ENCODE results near the gene FBN1.

The FBN1 gene

GRCh38 chr15:48365575-48365974 is 279.9 kb downstream of the FBN1 start:
- no peak for DNase-seq (ENCODE audit: low spot score)
- no peak for TF ChIP-seq CTCF (IDR thresholded peaks at IDR 0.05; ENCODE audit: extremely low read depth, missing control alignments)

- no peak for DNase-seq (ENCODE audit: low spot score)
- no peak for TF ChIP-seq CTCF (IDR thresholded peaks at IDR 0.05; ENCODE audit: extremely low read depth, missing control alignments)
These were observed 282.0 kb downstream of the FBN1 start for GRCh38 chr15:48363474-48363873.

DNA sequence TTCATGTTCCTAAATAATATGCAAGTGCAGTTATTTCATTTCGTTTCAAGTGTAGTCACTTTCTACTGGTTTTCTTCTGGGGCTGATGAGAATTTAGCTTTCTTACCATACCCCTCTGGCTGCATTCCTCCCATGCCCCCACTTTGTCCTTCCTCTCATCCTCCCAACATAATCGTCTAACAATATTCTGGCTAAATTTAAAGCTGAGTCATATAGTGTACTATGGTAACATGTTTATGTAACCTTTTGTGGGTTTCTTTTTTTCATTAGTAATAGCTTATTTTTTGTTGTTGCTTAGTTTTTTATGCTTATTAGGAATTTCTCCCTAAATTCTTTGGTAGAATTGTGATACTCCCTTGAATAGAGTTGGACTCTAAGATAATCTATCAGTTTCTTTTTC is 283.8 kb downstream of the FBN1 start:
- no peak for DNase-seq (ENCODE audit: low spot score)
- no peak for TF ChIP-seq CTCF (IDR thresholded peaks at IDR 0.05; ENCODE audit: extremely low read depth, missing control alignments)

DNA sequence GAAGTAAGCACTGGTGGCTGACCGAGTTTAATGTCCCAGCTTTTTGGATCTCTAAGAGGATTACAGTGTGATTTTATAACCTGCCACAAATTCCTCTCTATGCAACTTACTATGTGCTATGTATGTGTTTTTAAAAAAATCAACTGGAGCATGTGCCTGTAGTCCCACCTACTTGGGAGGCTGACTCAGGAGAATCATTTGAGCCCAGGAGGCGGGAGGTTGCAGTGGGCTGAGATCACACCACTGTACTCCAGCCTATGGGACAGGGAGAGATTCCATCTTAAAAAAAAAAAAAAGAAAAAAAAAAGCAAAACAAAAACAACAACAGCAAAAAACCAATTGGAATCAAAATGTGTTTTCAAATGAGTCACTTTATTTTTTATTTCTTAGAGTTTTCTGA is 284.7 kb downstream of the FBN1 start:
- no peak for TF ChIP-seq CTCF (IDR thresholded peaks at IDR 0.05; ENCODE audit: extremely low read depth, missing control alignments)
- DNase-seq (ENCODE audit: low spot score), result no peak
